Vagina (tissue), 2 donors: ENCODE measurements around the gene SRGAP2B. TPM values are rescaled to one million over a fixed set of nuclear protein-coding genes. Genes with fewer than 3 reads are reported as not detected.
A peak's percentile ranks its signal among the peaks of the same experiment; 100 is the strongest.
"Not testable (repeated sequence)": the region's sequence is repeated elsewhere in the genome, so short reads cannot be mapped to it uniquely, and the experiment has no call there.

Experiments used
- DNase-seq, 2 donors: peaks; one replicate each; pipeline ENCODE4 v3.0.0-alpha.2; 2017; ENCODE audit errors: extremely low spot score in 2 of 2
- H3K27ac ChIP-seq: fragments of 200-600 bp; sonication (generic); one replicate; pipeline ENCODE4 v1.5.1; 2019
- H3K27me3 ChIP-seq: fragments of 200-600 bp; sonication (generic); one replicate; pipeline ENCODE4 v1.5.1; 2019
- H3K36me3 ChIP-seq, 2 donors: fragments of 200-600 bp; sonication (generic); one replicate each; pipeline ENCODE4 v1.5.1; 2017 to 2019
- H3K4me1 ChIP-seq: fragments of 200-600 bp; sonication (generic); one replicate; pipeline ENCODE4 v1.5.1; 2019
- H3K4me3 ChIP-seq, 2 donors: fragments of 200-600 bp; sonication (generic); 1 replicate in 1 of 2; 2 replicates in 1 of 2; pipeline ENCODE4 v1.5.1; 2016 to 2019
- H3K9me3 ChIP-seq: fragments of 200-600 bp; sonication (generic); one replicate; pipeline ENCODE4 v1.5.1; 2019
- intact Hi-C: fragments of 100-400 bp; cut with DNase I; formaldehyde crosslinking; loops from one replicate; pipeline ENCODE4 v1.15.1; 2023
- total RNA-seq: library from RNA; depleted of rRNA; stranded (reverse); fragments of >200 nt; gene quantifications from one replicate; pipeline ENCODE4 v1.2.3, GENCODE V29; 2016

The SRGAP2B gene
- total RNA-seq = 31.4 TPM

DNA sequence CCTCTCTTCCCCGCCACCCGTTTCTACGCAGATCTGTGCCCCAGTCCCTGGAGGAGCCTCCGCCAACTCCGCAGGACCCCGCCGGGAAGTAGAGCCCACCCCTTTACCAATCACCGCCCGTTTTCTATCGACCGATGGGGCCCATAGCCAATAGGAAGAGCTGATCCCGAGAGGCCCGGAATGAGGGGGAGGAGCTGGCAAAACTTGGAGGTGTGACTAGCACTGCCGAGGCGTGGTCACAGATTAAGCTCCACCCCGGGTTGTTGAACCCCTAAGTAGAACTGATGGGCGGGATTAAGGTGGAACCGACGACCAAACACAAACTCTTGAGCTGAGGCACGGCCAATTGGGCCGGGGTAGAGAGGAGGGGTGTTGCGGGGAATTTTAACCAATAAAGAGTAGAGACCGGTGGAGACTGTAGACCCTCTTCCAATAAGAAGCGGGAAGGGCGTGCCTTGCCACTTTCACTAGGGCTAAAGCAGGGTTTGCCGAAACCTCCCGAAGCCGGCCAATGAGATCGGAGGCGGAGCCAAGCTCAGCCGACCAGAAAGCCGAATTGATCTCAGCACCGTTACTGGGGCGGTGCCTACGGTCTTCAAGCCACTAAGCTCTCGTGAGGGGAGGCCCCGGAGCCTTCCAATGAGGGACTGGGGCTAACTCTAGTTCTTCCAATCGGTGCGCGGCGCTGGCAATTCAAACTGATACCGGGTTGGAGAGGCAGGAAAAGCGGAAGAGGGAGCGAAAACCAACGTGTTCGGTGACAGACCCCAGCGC, at the start of gene SRGAP2B, which contains the start of gene FAM72D:
TSS of gene SRGAP2B (minus strand) at position 45 of the 774 bp plus-strand sequence. CDS start 2,427 bp downstream, outside the sequence.
TSS of gene FAM72D (plus strand) at position 691 of the 774 bp plus-strand sequence. CDS start 874 bp downstream, outside the sequence.
- H3K4me1 ChIP-seq, H3K27ac ChIP-seq, H3K9me3 ChIP-seq, H3K27me3 ChIP-seq, H3K36me3 ChIP-seq, DNase-seq, intact Hi-C loops: not testable (repeated sequence)
- H3K4me3 ChIP-seq = peak within 1 kb of the TSS; percentile 37 to 44

DNA sequence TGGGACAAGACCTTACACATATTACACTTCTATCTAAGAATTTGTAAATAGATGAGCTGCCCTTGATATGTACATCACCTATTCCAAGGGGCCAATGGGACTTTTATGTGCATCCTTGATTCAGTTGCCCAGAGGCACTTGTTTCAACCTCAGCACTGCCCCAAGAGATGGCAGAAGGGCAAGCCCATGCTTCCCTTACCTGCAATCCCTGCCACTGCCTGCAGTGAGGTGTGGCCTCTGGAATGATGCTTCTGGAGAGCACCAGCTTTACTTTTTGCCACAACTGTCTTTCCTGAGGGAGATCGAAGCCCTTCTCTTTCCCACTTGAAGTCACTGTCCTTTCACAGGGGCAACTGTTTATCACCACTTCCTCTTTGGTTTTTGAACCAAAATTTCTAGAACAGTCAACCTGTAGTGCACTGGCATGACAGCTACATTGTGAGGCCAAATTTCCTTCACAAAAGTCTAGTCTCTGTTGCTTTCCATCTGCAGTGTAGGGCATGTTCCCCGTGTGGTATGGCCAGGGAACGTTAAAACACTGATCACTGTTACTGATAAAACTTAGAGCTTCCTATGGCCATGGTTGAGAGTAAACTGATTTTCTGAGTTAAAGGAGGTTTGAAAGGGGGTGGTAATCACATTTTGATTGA, 49.3 kb upstream of the SRGAP2B start:
- DNase-seq, H3K9me3 ChIP-seq, H3K27me3 ChIP-seq, H3K4me1 ChIP-seq, H3K36me3 ChIP-seq, H3K27ac ChIP-seq, intact Hi-C loops, H3K4me3 ChIP-seq: not testable (repeated sequence)

DNA sequence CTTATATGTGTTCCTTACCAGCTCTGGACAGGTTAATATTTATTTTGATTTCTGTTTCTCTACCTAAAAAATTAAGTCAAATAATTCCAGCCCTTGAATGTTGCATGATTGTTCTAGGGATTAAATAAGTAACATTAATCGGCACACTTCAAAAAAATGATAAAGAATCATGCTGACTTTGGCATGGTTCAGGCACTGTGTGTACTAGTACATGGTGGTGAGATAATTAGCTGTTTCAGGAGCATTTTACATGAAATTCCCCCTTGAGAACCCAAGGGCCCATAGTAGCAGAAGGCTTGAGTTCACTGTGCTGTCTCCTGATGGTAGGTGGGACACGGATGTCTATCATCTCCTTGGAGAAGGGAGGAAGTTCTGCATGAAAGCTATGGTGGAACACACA, 45.4 kb upstream of the SRGAP2B start:
- H3K27me3 ChIP-seq, H3K36me3 ChIP-seq, intact Hi-C loops: not testable (repeated sequence)

DNA sequence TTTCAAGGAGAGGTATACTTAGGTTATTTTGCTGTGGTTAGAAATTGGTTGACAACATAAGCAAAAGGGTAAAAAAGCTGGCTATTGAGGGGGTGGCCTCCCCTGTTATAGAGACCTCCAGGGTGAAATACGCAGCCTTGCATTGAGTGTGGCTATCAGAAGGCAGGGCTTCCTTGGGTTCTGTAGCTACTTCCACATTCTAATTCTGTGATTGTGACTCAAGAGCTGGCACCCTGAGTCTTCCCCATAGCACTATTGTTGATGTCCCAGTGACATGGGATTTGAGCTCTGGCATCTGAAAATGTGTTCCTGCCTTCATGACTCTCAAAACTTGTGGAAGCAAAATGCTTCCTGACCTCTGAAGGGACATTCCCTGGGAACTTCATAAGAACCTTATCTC, 39.3 kb upstream of the SRGAP2B start:
- H3K9me3 ChIP-seq, H3K4me1 ChIP-seq, H3K27ac ChIP-seq, DNase-seq, intact Hi-C loops, H3K27me3 ChIP-seq, H3K36me3 ChIP-seq, H3K4me3 ChIP-seq: not testable (repeated sequence)

More for the DNA sequence above, 45.4 kb upstream of the SRGAP2B start:
- not testable (repeated sequence) for H3K9me3 ChIP-seq, H3K4me1 ChIP-seq, DNase-seq, H3K4me3 ChIP-seq, H3K27ac ChIP-seq

DNA sequence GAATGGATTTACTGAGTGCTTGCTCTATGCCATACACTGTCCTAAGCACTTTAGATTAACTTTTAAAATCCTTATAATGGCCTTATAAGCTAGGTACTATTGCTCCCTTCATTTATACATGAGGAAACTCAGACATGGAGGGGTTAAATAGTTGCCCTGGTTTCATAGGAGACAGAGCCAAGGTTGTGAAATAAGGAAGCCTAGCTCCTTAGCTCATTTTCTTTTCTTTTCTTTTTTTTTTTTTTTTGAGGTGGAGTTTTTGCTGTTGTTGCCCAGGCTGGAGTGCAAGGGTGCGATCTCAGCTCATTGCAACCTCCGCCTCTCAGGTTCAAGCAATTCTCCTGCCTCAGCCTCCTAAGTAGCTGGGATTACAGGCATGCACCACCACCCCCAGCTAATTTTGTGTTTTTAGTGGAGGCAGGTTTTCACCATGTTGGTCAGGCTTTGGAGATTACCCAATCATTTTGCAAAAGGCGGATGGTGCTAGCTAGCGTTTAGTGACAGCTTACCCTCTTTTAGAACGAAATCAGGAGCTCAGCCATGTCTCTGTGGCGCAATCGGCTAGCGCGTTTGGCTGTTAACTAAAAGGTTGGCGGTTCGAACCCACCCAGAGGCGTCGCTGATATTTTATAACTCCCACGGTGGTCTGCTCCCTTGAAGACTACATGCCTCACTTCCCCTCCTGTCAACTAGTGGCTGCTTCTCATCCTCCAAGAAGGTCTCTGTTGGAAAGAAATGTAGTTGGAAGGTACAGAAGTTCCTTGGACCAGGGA, 33.8 kb upstream of the SRGAP2B start:
- H3K4me3 ChIP-seq, H3K9me3 ChIP-seq, H3K27ac ChIP-seq, H3K27me3 ChIP-seq, H3K4me1 ChIP-seq, H3K36me3 ChIP-seq, intact Hi-C loops: not testable (repeated sequence)
- DNase-seq = peak in 1 of 2 donors; percentile 40

DNA sequence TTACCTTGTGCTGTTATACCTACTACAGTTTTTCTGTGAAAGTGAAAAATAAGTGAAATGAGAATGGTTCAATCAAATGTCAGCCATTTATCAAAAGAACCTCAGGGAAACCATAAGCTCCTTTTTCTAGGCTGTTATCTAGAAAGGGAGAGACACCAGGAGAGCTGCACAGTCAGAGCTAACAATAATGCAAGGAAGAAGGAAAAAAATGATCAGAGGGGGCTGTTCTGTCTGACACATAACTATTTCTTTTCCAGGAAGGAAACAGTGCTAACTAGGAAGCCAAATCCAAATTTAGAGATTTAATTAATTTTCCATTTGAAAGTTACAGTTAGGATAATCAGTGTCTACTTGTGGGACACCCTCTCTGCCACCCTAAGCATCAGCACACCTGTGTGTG, 32.0 kb upstream of the SRGAP2B start:
- H3K27ac ChIP-seq, H3K9me3 ChIP-seq, H3K27me3 ChIP-seq, intact Hi-C loops, DNase-seq, H3K4me3 ChIP-seq, H3K36me3 ChIP-seq, H3K4me1 ChIP-seq: not testable (repeated sequence)

DNA sequence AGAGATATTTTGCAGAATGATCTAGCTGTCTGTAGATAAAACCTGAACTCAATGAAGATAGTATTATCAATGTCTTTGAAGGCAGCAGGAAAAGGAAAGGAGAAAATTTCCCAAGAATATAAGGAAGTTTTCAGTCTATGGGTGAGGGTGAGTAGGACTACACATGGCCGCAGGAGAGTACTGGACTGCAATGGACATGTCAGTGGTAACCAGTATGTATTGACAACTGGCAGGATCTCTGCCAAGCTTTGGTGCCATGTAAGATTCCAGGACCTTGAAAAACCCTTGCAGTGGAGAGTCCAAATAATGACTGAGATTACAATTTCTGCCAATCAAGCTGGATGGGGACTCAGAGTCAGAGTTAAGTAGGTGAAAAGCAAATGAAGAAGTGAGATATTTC, 30.0 kb upstream of the SRGAP2B start:
- H3K36me3 ChIP-seq, DNase-seq, H3K27ac ChIP-seq, H3K9me3 ChIP-seq, H3K4me1 ChIP-seq, H3K4me3 ChIP-seq, intact Hi-C loops, H3K27me3 ChIP-seq: not testable (repeated sequence)

DNA sequence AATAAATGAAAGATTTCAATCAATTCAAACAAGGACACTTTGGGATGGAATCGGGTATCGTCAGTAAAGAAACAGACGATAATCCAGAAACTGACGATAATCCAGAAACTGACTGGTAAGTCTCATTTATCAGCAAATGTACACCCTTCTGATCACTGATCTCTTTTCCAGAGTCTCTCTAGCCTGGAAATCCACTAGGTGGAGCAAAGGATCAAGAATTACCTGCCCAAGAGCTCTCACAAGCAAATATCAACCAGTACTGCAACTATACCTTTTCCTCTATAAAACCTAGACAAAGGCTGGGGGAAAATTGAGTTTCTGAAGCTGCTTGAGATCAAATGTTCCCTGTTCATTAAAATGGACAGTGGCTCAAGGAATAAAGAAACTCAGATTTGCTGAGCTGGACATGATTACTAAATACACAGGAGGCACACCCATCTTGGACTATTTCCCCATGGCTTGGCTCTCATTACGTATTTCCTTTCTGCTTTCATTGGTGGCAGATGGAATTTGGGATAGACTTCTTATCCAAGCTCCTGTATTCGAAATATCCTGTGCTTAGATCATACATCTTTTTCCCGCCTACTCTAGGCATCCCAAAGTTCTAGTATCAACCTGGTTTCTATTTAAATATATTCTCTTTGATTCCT, 29.0 kb upstream of the SRGAP2B start:
- DNase-seq, H3K4me1 ChIP-seq, intact Hi-C loops, H3K4me3 ChIP-seq, H3K9me3 ChIP-seq, H3K27me3 ChIP-seq, H3K27ac ChIP-seq, H3K36me3 ChIP-seq: not testable (repeated sequence)

DNA sequence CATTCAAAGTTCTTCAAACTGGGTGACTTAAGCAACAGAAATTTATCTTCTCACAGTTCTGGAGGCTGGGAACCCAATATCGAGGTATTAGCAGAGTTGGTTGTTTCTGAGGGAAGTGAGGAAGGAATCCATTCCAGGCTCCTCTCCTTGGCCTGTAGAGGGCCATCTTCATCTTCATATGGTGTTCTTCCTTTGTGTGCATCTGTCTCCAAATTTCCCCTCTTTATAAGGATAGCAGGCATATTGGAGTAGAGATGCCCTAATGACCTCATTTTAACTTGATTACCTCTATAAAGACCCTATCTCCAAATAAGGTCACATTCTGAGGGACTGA, 27.9 kb upstream of the SRGAP2B start:
- H3K4me3 ChIP-seq, H3K36me3 ChIP-seq, intact Hi-C loops, H3K9me3 ChIP-seq, H3K27me3 ChIP-seq, DNase-seq, H3K4me1 ChIP-seq, H3K27ac ChIP-seq: not testable (repeated sequence)

DNA sequence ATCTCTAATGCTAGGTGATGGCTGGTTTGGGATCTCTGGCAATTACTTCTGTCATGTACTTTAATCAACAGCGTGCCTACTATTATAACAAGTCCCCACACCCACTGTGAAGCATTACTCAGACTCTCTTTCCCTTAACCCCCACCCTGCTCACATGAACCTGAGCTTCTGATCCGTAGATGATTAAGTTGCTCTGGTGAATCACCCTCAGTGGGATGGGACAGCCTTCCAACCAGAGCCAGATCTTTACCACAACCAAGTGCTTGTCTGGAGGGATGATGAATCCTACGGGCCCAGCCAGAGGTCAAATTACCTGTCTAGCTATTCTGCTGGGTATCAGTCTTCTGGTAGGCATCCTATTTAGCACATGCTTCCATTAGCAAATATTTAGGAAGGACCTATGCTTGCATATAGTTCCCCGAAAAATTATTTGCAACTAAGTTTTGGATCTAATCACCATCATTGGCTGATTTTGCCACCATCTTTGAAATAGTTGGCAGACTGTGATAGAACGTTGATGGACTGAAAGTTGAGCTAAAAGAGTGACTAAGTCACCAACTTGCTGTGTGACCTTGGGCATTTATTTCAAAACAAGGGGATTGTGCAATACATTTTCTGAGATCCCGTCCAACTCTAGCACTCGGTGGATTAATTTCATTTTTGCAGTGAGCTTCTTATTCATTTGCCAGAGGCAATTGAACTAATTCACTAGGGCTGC, 27.4 kb upstream of the SRGAP2B start:
- H3K4me3 ChIP-seq, intact Hi-C loops, H3K36me3 ChIP-seq, H3K9me3 ChIP-seq, H3K27ac ChIP-seq, H3K4me1 ChIP-seq, DNase-seq, H3K27me3 ChIP-seq: not testable (repeated sequence)

DNA sequence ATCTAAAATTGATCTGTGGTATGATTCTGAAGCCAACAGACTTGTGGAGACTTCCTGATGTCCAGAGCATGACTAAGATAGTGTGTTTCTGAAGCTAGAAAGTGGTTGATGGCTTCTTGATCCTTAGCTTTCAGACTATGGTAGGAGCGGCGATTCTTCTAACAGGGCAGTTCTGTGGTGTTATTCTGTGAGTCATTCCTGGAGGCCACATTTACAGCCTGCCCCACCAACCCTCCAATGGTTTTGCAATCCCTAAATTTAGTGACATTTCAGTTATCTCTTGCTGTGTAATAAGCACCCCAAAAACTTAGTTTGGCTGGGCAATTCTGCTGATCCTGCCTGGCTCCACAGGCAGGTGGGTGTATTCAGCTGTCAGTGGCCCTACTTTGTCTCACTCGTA, 24.7 kb upstream of the SRGAP2B start:
- H3K27me3 ChIP-seq, H3K9me3 ChIP-seq, H3K27ac ChIP-seq, H3K36me3 ChIP-seq, H3K4me3 ChIP-seq, intact Hi-C loops, DNase-seq, H3K4me1 ChIP-seq: not testable (repeated sequence)

DNA sequence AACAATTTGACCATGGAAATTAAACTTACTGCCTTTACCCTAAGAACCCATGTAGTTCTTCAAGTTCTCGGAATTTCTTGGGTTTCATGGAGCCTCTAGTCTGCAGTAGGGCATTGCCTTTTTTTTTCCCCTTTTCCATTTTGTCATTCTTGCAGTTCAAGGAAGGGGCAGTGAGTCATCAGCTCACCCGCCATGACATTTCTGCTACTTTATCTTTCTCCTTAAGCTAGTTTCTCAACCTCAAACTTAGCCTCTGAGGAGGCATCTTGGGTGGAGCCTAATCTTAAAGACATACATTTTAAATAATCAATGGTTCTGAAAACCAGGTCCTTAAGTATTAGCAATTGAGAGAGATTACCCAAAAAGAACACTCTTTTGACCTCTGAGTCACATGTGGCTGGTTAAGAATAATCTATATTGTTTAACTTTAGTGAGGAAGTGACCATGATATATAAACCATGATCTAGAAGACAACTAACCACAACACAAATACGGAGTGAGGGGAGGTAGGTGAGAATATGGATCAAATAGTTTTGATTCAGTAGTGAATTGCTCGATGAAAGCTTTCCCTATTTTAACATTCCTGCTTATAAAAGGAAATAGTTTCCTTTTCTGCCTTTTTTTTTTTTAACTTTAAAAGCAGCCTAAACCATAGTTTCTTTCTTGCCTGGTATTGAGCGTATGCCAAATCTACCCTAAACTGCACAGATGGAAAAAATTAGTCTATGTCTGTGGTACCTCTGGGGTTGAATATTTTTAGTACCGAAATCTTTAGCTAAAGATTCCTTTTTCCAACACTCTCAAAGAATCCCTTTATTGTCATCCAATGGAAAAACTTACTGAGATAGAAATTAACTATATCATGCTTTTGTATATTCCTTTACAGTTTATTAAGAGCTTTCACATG, 20.7 kb upstream of the SRGAP2B start:
- H3K36me3 ChIP-seq, H3K4me3 ChIP-seq, H3K27ac ChIP-seq, H3K4me1 ChIP-seq, DNase-seq, H3K9me3 ChIP-seq, intact Hi-C loops, H3K27me3 ChIP-seq: not testable (repeated sequence)
